WTC11 (cell line): Measurements from ENCODE around the gene MAST4. TPM values are rescaled to one million over a fixed set of nuclear protein-coding genes. Genes with fewer than 3 reads are reported as not detected.

Experiments
- ATAC-seq: fragments of 200-7000 bp; cut with Tn5 transposase; 2 replicates; pipeline ENCODE4 v1.10.0; 2021; ENCODE audit warnings: mild to moderate bottlenecking, moderate library complexity
- CTCF ChIA-PET: fragments of 300-600 bp; sonication (Branson Sonifier 250); formaldehyde crosslinking; loops from one replicate; lab custom pipeline; 2021; ENCODE audit warnings: antibody characterized with exemption; lab: Charles Lee
- POLR2A ChIA-PET: fragments of 350-600 bp; sonication (Branson Sonifier 250); formaldehyde crosslinking; loops from one replicate; lab custom pipeline; 2021; ENCODE audit warnings: antibody characterized with exemption; lab: Charles Lee
- DNase-seq: peaks from one replicate; pipeline ENCODE4 v3.0.0; 2021; ENCODE audit warnings: low spot score
- H3K27ac Mint-ChIP-seq: 2 replicates; pipeline ENCODE4 v1.8.0; 2021; ENCODE audit warnings: mixed read lengths
- H3K27me3 Mint-ChIP-seq: 2 replicates; pipeline ENCODE4 v1.8.0; 2021; ENCODE audit warnings: low read depth, mild to moderate bottlenecking, moderate library complexity, mixed read lengths
- H3K36me3 Mint-ChIP-seq: 2 replicates; pipeline ENCODE4 v1.8.0; 2021; ENCODE audit warnings: mixed read lengths
- H3K4me1 Mint-ChIP-seq: 2 replicates; pipeline ENCODE4 v1.8.0; 2022; ENCODE audit warnings: mixed read lengths
- H3K4me3 Mint-ChIP-seq: 2 replicates; pipeline ENCODE4 v1.8.0; 2021; ENCODE audit warnings: mild to moderate bottlenecking, moderate library complexity, mixed read lengths
- H3K9me3 Mint-ChIP-seq: 2 replicates; pipeline ENCODE4 v1.8.0; 2021; ENCODE audit warnings: mixed read lengths
- ARID4B ChIP-seq: sonication (generic); formaldehyde crosslinking; IDR thresholded peaks from 2 replicates; pipeline ENCODE4 v1.8.0; 2023; ENCODE audit warnings: missing genetic modification reagents, mild to moderate bottlenecking, borderline replicate concordance
- EMX1 ChIP-seq: fragments of 250-450 bp; sonication (Bioruptor Pico); IDR thresholded peaks from 2 replicates; pipeline ENCODE4 v1.8.0; 2021; ENCODE audit warnings: mild to moderate bottlenecking
- JUN ChIP-seq: sonication (generic); formaldehyde crosslinking; IDR thresholded peaks from 2 replicates; pipeline ENCODE4 v1.8.0; 2023; ENCODE audit warnings: mild to moderate bottlenecking, missing genetic modification reagents
- MXD4 ChIP-seq: fragments of 250-450 bp; sonication (Bioruptor Pico); IDR thresholded peaks from 2 replicates; pipeline ENCODE4 v1.8.0; 2021; ENCODE audit warnings: mild to moderate bottlenecking, moderate library complexity, borderline replicate concordance
- MYBL2 ChIP-seq: sonication (generic); formaldehyde crosslinking; IDR thresholded peaks from 2 replicates; pipeline ENCODE4 v1.8.1; 2023; ENCODE audit warnings: mild to moderate bottlenecking, moderate library complexity, missing genetic modification reagents
- PRDM15 ChIP-seq: sonication (generic); formaldehyde crosslinking; IDR thresholded peaks from 2 replicates; pipeline ENCODE4 v1.8.0; 2022; ENCODE audit warnings: missing genetic modification reagents
- ZBTB21 ChIP-seq: sonication (generic); formaldehyde crosslinking; IDR thresholded peaks from 2 replicates; pipeline ENCODE4 v1.8.1; 2023; ENCODE audit warnings: mild to moderate bottlenecking, missing genetic modification reagents, borderline replicate concordance
- ZNF121 ChIP-seq: sonication (generic); formaldehyde crosslinking; IDR thresholded peaks from 2 replicates; pipeline ENCODE4 v1.8.0; 2023; ENCODE audit warnings: missing genetic modification reagents
- ZNF317 ChIP-seq: sonication (generic); formaldehyde crosslinking; IDR thresholded peaks from 2 replicates; pipeline ENCODE4 v1.8.1; 2023; ENCODE audit warnings: low read depth, mild to moderate bottlenecking, moderate library complexity, missing genetic modification reagents, borderline replicate concordance
- ZNF512 ChIP-seq: sonication (generic); formaldehyde crosslinking; IDR thresholded peaks from 2 replicates; pipeline ENCODE4 v1.8.1; 2022; ENCODE audit warnings: missing genetic modification reagents, borderline replicate concordance
- total RNA-seq: library from RNA; stranded (reverse); gene quantifications from 3 replicates; pipeline ENCODE4 v1.2.3, GENCODE V29; 2021
- TF ChIP-seq, protein P1 (sequence below): sonication (generic); formaldehyde crosslinking; conservative IDR thresholded peaks from 2 replicates; pipeline ENCODE4 v1.8.1; 2023; ENCODE audit warnings: mild to moderate bottlenecking, low read depth, missing genetic modification reagents, moderate library complexity
- TF ChIP-seq, protein P2 (sequence below): sonication (generic); formaldehyde crosslinking; IDR thresholded peaks from 2 replicates; pipeline ENCODE4 v1.8.1; 2023; ENCODE audit warnings: mild to moderate bottlenecking, missing genetic modification reagents, borderline replicate concordance
- TF ChIP-seq, protein P3 (sequence below): sonication (generic); formaldehyde crosslinking; IDR thresholded peaks from 2 replicates; pipeline ENCODE4 v1.8.0; 2023; ENCODE audit warnings: mild to moderate bottlenecking, missing genetic modification reagents

Gene MAST4
- total RNA-seq, 1 experiment from 2014 or later, result 8.0 TPM

DNA sequence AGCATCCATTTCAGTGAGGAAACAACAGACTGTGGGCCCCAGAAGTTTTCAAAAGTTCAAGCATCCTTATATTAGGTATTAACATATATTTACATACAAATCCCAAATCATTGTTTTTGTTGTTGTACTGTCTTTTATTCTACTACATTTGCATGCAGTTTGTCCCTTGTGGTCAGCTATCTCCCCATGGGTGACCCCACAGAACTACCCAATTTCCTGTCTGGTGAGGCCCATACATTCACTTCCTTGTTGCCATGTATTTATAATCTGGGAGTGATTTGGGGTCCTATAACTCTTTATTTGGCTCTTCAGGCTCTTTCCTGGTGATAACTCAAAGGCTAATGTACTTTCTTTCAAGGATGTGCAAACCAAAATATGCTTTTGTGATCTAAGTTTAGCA, 603.7 kb downstream of the MAST4 start (continued):
- TF ChIP-seq, protein P1, sequence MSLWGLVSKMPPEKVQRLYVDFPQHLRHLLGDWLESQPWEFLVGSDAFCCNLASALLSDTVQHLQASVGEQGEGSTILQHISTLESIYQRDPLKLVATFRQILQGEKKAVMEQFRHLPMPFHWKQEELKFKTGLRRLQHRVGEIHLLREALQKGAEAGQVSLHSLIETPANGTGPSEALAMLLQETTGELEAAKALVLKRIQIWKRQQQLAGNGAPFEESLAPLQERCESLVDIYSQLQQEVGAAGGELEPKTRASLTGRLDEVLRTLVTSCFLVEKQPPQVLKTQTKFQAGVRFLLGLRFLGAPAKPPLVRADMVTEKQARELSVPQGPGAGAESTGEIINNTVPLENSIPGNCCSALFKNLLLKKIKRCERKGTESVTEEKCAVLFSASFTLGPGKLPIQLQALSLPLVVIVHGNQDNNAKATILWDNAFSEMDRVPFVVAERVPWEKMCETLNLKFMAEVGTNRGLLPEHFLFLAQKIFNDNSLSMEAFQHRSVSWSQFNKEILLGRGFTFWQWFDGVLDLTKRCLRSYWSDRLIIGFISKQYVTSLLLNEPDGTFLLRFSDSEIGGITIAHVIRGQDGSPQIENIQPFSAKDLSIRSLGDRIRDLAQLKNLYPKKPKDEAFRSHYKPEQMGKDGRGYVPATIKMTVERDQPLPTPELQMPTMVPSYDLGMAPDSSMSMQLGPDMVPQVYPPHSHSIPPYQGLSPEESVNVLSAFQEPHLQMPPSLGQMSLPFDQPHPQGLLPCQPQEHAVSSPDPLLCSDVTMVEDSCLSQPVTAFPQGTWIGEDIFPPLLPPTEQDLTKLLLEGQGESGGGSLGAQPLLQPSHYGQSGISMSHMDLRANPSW (CRISPR knock-in tag), result no peak
- TF ChIP-seq ZNF121, result no peak
- no peak for TF ChIP-seq ZNF512 (CRISPR knock-in tag)
- no peak for TF ChIP-seq ZBTB21 (CRISPR knock-in tag)
- TF ChIP-seq ZNF317, result no peak
- TF ChIP-seq EMX1 (CRISPR knock-in tag), result no peak

- Mint-ChIP-seq H3K4me1 (peaks cover 3% of the 10 kb centered on the region), H3K27me3 (no peaks in the 10 kb centered on the region), H3K27ac (no peak overlapping the region), H3K36me3 (peaks cover 10% of the 10 kb centered on the region; the same call in 1 of the 2 replicates), H3K4me3 (no peak overlapping the region), H3K9me3 (peaks cover 27% of the 10 kb centered on the region)
- POLR2A ChIA-PET, result no interaction called here
- CTCF ChIA-PET, result no interaction called here
- ATAC-seq, result no peak
- DNase-seq, result no peak
- no peak for TF ChIP-seq MXD4 (CRISPR knock-in tag)
- TF ChIP-seq JUN (CRISPR knock-in tag), result no peak
- TF ChIP-seq MYBL2 (CRISPR knock-in tag), result no peak
- no peak for TF ChIP-seq ARID4B (CRISPR knock-in tag)
- TF ChIP-seq, protein P2, sequence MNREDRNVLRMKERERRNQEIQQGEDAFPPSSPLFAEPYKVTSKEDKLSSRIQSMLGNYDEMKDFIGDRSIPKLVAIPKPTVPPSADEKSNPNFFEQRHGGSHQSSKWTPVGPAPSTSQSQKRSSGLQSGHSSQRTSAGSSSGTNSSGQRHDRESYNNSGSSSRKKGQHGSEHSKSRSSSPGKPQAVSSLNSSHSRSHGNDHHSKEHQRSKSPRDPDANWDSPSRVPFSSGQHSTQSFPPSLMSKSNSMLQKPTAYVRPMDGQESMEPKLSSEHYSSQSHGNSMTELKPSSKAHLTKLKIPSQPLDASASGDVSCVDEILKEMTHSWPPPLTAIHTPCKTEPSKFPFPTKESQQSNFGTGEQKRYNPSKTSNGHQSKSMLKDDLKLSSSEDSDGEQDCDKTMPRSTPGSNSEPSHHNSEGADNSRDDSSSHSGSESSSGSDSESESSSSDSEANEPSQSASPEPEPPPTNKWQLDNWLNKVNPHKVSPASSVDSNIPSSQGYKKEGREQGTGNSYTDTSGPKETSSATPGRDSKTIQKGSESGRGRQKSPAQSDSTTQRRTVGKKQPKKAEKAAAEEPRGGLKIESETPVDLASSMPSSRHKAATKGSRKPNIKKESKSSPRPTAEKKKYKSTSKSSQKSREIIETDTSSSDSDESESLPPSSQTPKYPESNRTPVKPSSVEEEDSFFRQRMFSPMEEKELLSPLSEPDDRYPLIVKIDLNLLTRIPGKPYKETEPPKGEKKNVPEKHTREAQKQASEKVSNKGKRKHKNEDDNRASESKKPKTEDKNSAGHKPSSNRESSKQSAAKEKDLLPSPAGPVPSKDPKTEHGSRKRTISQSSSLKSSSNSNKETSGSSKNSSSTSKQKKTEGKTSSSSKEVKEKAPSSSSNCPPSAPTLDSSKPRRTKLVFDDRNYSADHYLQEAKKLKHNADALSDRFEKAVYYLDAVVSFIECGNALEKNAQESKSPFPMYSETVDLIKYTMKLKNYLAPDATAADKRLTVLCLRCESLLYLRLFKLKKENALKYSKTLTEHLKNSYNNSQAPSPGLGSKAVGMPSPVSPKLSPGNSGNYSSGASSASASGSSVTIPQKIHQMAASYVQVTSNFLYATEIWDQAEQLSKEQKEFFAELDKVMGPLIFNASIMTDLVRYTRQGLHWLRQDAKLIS (CRISPR knock-in tag), result no peak
- TF ChIP-seq PRDM15 (CRISPR knock-in tag), result no peak
- TF ChIP-seq, protein P3, sequence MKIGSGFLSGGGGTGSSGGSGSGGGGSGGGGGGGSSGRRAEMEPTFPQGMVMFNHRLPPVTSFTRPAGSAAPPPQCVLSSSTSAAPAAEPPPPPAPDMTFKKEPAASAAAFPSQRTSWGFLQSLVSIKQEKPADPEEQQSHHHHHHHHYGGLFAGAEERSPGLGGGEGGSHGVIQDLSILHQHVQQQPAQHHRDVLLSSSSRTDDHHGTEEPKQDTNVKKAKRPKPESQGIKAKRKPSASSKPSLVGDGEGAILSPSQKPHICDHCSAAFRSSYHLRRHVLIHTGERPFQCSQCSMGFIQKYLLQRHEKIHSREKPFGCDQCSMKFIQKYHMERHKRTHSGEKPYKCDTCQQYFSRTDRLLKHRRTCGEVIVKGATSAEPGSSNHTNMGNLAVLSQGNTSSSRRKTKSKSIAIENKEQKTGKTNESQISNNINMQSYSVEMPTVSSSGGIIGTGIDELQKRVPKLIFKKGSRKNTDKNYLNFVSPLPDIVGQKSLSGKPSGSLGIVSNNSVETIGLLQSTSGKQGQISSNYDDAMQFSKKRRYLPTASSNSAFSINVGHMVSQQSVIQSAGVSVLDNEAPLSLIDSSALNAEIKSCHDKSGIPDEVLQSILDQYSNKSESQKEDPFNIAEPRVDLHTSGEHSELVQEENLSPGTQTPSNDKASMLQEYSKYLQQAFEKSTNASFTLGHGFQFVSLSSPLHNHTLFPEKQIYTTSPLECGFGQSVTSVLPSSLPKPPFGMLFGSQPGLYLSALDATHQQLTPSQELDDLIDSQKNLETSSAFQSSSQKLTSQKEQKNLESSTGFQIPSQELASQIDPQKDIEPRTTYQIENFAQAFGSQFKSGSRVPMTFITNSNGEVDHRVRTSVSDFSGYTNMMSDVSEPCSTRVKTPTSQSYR (CRISPR knock-in tag), result no peak
These were observed 604.8 kb downstream of the MAST4 start for GRCh38 chr5:67200809-67201562.
